Mesendoderm (in vitro differentiated cells): ENCODE results near the gene ATP8B4.

Experiments
- DNase-seq: peaks from one replicate; pipeline ENCODE4 v3.0.0; 2013
- H2AK5ac ChIP-seq: 2 replicates; pipeline ENCODE4 v1.6.1; 2013; ENCODE audit warnings: low read length, inconsistent platforms
- H2BK120ac ChIP-seq: 2 replicates; pipeline ENCODE4 v1.6.1; 2013; ENCODE audit warnings: low read depth, mild to moderate bottlenecking, low read length, moderate library complexity, mixed read lengths
- H2BK15ac ChIP-seq: replicated peaks from 2 replicates; pipeline ENCODE4 v1.6.1; 2013; ENCODE audit warnings: low read depth, mild to moderate bottlenecking, moderate library complexity
- H2BK5ac ChIP-seq: 2 replicates; pipeline ENCODE4 v1.6.1; 2013; ENCODE audit warnings: low read length, inconsistent platforms
- H3K18ac ChIP-seq: 2 replicates; pipeline ENCODE4 v1.6.1; 2013; ENCODE audit warnings: mild to moderate bottlenecking, low read length, mixed read lengths
- H3K23ac ChIP-seq: one replicate; pipeline ENCODE4 v1.6.1; 2013; ENCODE audit warnings: low read length
- H3K27ac ChIP-seq: 2 replicates; pipeline ENCODE4 v1.5.1; 2013; ENCODE audit warnings: low read depth, mild to moderate bottlenecking, inconsistent platforms, low read length, moderate library complexity
- H3K27me3 ChIP-seq: 2 replicates; pipeline ENCODE4 v1.6.1; 2013; ENCODE audit warnings: low read length, control low read depth, mild to moderate bottlenecking, inconsistent platforms; ENCODE audit not compliant: insufficient read depth, poor library complexity
- H3K36me3 ChIP-seq: 2 replicates; pipeline ENCODE4 v1.6.1; 2013; ENCODE audit warnings: low read length, inconsistent platforms; ENCODE audit not compliant: control insufficient read depth, insufficient read depth
- H3K4ac ChIP-seq: one replicate; pipeline ENCODE4 v1.6.1; 2013; ENCODE audit warnings: low read depth, mild to moderate bottlenecking, low read length, moderate library complexity
- H3K4me1 ChIP-seq: 2 replicates; pipeline ENCODE4 v1.6.1; 2013; ENCODE audit warnings: low read depth, low read length, inconsistent platforms; ENCODE audit not compliant: control insufficient read depth
- H3K4me2 ChIP-seq: 2 replicates; pipeline ENCODE4 v1.6.1; 2013; ENCODE audit warnings: low read length
- H3K4me3 ChIP-seq: 2 replicates; pipeline ENCODE4 v1.5.1; 2013; ENCODE audit warnings: mild to moderate bottlenecking, low read length
- H3K56ac ChIP-seq: one replicate; pipeline ENCODE4 v1.6.1; 2013; ENCODE audit warnings: low read length
- H3K79me1 ChIP-seq: 2 replicates; pipeline ENCODE4 v1.6.1; 2013; ENCODE audit warnings: low read length, inconsistent platforms
- H3K79me2 ChIP-seq: 2 replicates; pipeline ENCODE4 v1.6.1; 2013; ENCODE audit warnings: mild to moderate bottlenecking, low read length; ENCODE audit not compliant: control insufficient read depth, insufficient read depth
- H3K9ac ChIP-seq: 2 replicates; pipeline ENCODE4 v1.6.1; 2013; ENCODE audit warnings: low read length, inconsistent platforms
- H4K5ac ChIP-seq: one replicate; pipeline ENCODE4 v1.6.1; 2013; ENCODE audit warnings: low read length
- H4K8ac ChIP-seq: one replicate; pipeline ENCODE4 v1.6.1; 2013; ENCODE audit warnings: low read depth, mild to moderate bottlenecking, control low read depth, low read length, moderate library complexity
- WGBS: extraction: QIAGEN DNeasy Blood & Tissue Kit; methylation state at CpG from one replicate; pipeline ENCODE4 v1.1.7; 2013; ENCODE audit warnings: low lambda C conversion rate, missing lambda C conversion rate; ENCODE audit not compliant: insufficient coverage; ENCODE audit errors: extremely low coverage; 5-methylcytosine and 5-hydroxymethylcytosine counted together

The ATP8B4 gene

GRCh38 chr15:50109076-50109987 lies 9.7 kb downstream of the ATP8B4 start:
- Histone ChIP-seq H2BK120ac (no peak overlapping the region), H3K27me3 (no peaks in the 10 kb centered on the region)

GRCh38 chr15:50108461-50108860 lies 10.6 kb downstream of the ATP8B4 start:
- Histone ChIP-seq H3K9ac (no peak overlapping the region), H2BK120ac (no peak overlapping the region), H3K27ac (no peak overlapping the region), H3K79me1 (no peaks in the 10 kb centered on the region), H3K4me3 (no peak overlapping the region), H4K8ac (no peak overlapping the region), H2BK5ac (no peak overlapping the region), H3K4me2 (no peak overlapping the region), H3K79me2 (no peaks in the 10 kb centered on the region), H3K4ac (no peak overlapping the region), H3K4me1 (no peaks in the 10 kb centered on the region), H3K56ac (no peak overlapping the region), H3K27me3 (no peaks in the 10 kb centered on the region), H3K23ac (no peak overlapping the region), H2BK15ac (no peak overlapping the region), H4K5ac (no peak overlapping the region), H3K18ac (no peak overlapping the region), H2AK5ac (no peak overlapping the region), H3K36me3 (no peaks in the 10 kb centered on the region)
- WGBS: no CpG with 5 or more reads among the region's 4 CpGs
- DNase-seq: no peak

More at GRCh38 chr15:50109076-50109987, 9.7 kb downstream of the ATP8B4 start:
- Histone ChIP-seq H2AK5ac (no peak overlapping the region), H3K79me1 (no peaks in the 10 kb centered on the region), H2BK5ac (no peak overlapping the region), H3K4me3 (no peak overlapping the region), H3K18ac (no peak overlapping the region), H3K79me2 (no peaks in the 10 kb centered on the region), H4K8ac (no peak overlapping the region), H3K23ac (no peak overlapping the region), H3K4me1 (no peaks in the 10 kb centered on the region), H3K27ac (no peak overlapping the region), H2BK15ac (no peak overlapping the region), H3K56ac (no peak overlapping the region), H3K9ac (no peak overlapping the region), H4K5ac (no peak overlapping the region), H3K4me2 (no peak overlapping the region), H3K4ac (no peak overlapping the region), H3K36me3 (no peaks in the 10 kb centered on the region)
- WGBS: no CpG with 5 or more reads among the region's 3 CpGs
- no peak for DNase-seq

GRCh38 chr15:50107591-50108408 lies 11.2 kb downstream of the ATP8B4 start:
- Histone ChIP-seq H2AK5ac (no peak overlapping the region), H3K79me1 (no peaks in the 10 kb centered on the region), H2BK120ac (no peak overlapping the region), H3K56ac (no peak overlapping the region), H3K4me1 (no peaks in the 10 kb centered on the region), H4K8ac (no peak overlapping the region), H3K79me2 (no peaks in the 10 kb centered on the region), H3K23ac (no peak overlapping the region), H2BK5ac (no peak overlapping the region), H3K18ac (no peak overlapping the region), H3K36me3 (no peaks in the 10 kb centered on the region), H3K4me3 (no peak overlapping the region), H4K5ac (no peak overlapping the region), H3K4me2 (no peak overlapping the region), H3K27ac (no peak overlapping the region), H3K9ac (no peak overlapping the region), H3K4ac (no peak overlapping the region), H3K27me3 (no peaks in the 10 kb centered on the region), H2BK15ac (no peak overlapping the region)
- no peak for DNase-seq
- WGBS: no CpG with 5 or more reads among the region's 7 CpGs

GRCh38 chr15:50107157-50107556 lies 11.9 kb downstream of the ATP8B4 start:
- no peaks in the 10 kb centered on the region for H3K79me1 ChIP-seq

GRCh38 chr15:50106457-50106856 lies 12.6 kb downstream of the ATP8B4 start:
- H3K4me2 ChIP-seq: no peak overlapping the region
- no peak overlapping the region for H3K4me3 ChIP-seq
- no peak overlapping the region for H2BK15ac ChIP-seq
- WGBS: 100% methylated on average over 1 of the region's 5 CpGs
- no peak overlapping the region for H3K4ac ChIP-seq
- no peaks in the 10 kb centered on the region for H3K27me3 ChIP-seq
- no peak overlapping the region for H4K8ac ChIP-seq
- H3K9ac ChIP-seq: no peak overlapping the region
- no peak overlapping the region for H2BK120ac ChIP-seq
- H3K36me3 ChIP-seq: no peaks in the 10 kb centered on the region
- DNase-seq: no peak
- no peak overlapping the region for H2AK5ac ChIP-seq
- H4K5ac ChIP-seq: no peak overlapping the region
- H3K18ac ChIP-seq: no peak overlapping the region
- no peak overlapping the region for H2BK5ac ChIP-seq
- H3K56ac ChIP-seq: no peak overlapping the region
- H3K27ac ChIP-seq: no peak overlapping the region
- H3K79me2 ChIP-seq: no peaks in the 10 kb centered on the region
- H3K4me1 ChIP-seq: no peaks in the 10 kb centered on the region
- no peak overlapping the region for H3K23ac ChIP-seq
- no peaks in the 10 kb centered on the region for H3K79me1 ChIP-seq

More at GRCh38 chr15:50107157-50107556, 11.9 kb downstream of the ATP8B4 start:
- Histone ChIP-seq H3K27me3 (no peaks in the 10 kb centered on the region), H3K23ac (no peak overlapping the region), H4K5ac (no peak overlapping the region), H3K36me3 (no peaks in the 10 kb centered on the region), H3K4ac (no peak overlapping the region), H3K9ac (no peak overlapping the region), H3K27ac (no peak overlapping the region), H2BK120ac (no peak overlapping the region), H3K56ac (no peak overlapping the region), H3K4me1 (no peaks in the 10 kb centered on the region), H2AK5ac (no peak overlapping the region), H2BK15ac (no peak overlapping the region), H3K4me2 (no peak overlapping the region), H2BK5ac (no peak overlapping the region), H3K18ac (no peak overlapping the region), H3K4me3 (no peak overlapping the region), H3K79me2 (no peaks in the 10 kb centered on the region), H4K8ac (no peak overlapping the region)
- DNase-seq: no peak
- whole genome bisulfite sequencing: no CpG with 5 or more reads among the region's 4 CpGs
